ENCODE measurements around the gene FBXL17. TPM values are rescaled to one million over a fixed set of nuclear protein-coding genes. Genes with fewer than 3 reads are reported as not detected.
A peak's percentile ranks its signal among the peaks of the same experiment; 100 is the strongest.

The FBXL17 gene
- polyA plus RNA-seq, 6 donors from 2014 or later: 7.6 to 13.6 (median 8.8) TPM

- H3K27ac Mint-ChIP-seq: no peak overlapping the region
- peaks cover 8 to 11% of the 10 kb centered on the region in 2 donors for H3K36me3 Mint-ChIP-seq
- DNase-seq (no peak), ATAC-seq (ENCODE audit: low read depth in 2 of 2) (no peak)
- H3K4me1 Mint-ChIP-seq: peaks cover 0 to 4% (median 0%) of the 10 kb centered on the region in 3 donors
- no peaks in the 10 kb centered on the region for H3K27me3 Mint-ChIP-seq
- no peaks in the 10 kb centered on the region for H3K9me3 Mint-ChIP-seq
- H3K4me3 Mint-ChIP-seq: no peak overlapping the region
Observed at GRCh38 chr5:108143581-108143980, 238.3 kb downstream of the FBXL17 start.

DNA sequence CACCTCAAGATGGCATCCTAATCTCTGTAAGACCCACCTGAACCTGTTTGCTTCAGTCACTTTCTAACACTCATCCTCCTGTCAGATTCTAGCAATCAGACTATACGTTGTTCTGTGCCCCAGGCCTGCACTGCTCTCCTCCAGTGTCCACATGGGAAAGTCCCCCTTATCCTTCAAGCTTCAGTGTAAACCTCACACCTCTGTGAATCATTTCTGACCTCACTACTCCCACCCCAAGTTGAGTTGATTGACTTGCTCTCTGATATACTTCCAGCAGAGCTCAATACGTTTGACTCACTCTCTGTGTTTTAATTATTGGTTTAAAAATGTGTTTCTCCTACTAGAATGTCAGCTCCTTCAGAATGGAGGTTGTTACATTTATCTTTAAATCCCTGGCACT lies 240.2 kb downstream of the FBXL17 start:
- H3K27me3 Mint-ChIP-seq: no peaks in the 10 kb centered on the region
- peaks cover 6% of the 10 kb centered on the region in 2 donors for H3K36me3 Mint-ChIP-seq
- peaks cover 0 to 4% (median 0%) of the 10 kb centered on the region in 3 donors for H3K4me1 Mint-ChIP-seq
- DNase-seq (no peak), ATAC-seq (ENCODE audit: low read depth in 2 of 2) (no peak)
- no peaks in the 10 kb centered on the region for H3K9me3 Mint-ChIP-seq
- H3K4me3 Mint-ChIP-seq: no peak overlapping the region
- no peak overlapping the region for H3K27ac Mint-ChIP-seq

GRCh38 chr5:108136493-108136892 lies 245.4 kb downstream of the FBXL17 start:
- Mint-ChIP-seq H3K4me1 (no peaks in the 10 kb centered on the region), H3K27ac (no peak overlapping the region), H3K36me3 (no peaks in the 10 kb centered on the region), H3K9me3 (no peaks in the 10 kb centered on the region), H3K4me3 (no peak overlapping the region), H3K27me3 (no peaks in the 10 kb centered on the region)
- DNase-seq (no peak), ATAC-seq (ENCODE audit: low read depth in 2 of 2) (no peak)

- ATAC-seq (ENCODE audit: low read depth in 2 of 2) (no peak), DNase-seq (no peak)
- no peak overlapping the region for H3K4me3 Mint-ChIP-seq
- H3K9me3 Mint-ChIP-seq: no peaks in the 10 kb centered on the region
- H3K36me3 Mint-ChIP-seq: peaks cover 0 to 4% of the 10 kb centered on the region in 2 donors
- H3K4me1 Mint-ChIP-seq: peaks cover 0 to 2% (median 0%) of the 10 kb centered on the region in 3 donors
- no peaks in the 10 kb centered on the region for H3K27me3 Mint-ChIP-seq
- H3K27ac Mint-ChIP-seq: no peak overlapping the region
Observed at GRCh38 chr5:108129129-108129528, 252.8 kb downstream of the FBXL17 start.

DNA sequence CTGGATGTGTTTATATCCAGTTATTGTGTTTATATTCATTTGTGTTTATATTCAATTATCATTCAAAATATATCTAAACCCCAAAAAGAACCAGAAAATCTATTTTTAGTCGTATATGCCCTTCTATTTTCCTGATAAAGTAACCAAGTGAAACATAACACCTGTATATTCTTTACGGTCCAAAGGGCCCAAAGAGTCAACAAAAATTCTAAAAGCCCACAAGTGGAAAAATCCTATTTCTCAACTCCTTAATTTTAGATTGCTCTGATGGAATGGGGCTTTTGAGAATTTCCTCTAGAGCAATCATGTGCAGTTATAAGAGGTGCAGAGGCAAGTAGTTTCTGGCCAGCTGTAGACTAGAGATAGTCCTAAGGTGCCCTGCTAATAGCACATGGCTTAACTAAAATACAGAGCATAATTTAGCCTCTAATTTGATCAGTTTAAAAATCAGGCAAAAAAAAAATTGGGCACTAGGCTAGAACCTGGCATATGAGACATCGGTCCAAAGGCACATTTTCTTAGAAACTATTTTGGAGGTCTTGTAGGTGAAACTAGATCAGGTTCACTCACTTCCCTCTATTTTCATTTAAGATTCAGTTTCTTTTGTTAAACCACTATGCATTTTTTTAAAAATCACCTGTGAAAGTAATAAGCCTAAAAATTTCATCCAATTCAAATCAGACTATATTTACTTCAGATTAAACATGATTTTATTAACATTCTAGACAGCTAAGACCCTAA lies 256.0 kb downstream of the FBXL17 start:
- Mint-ChIP-seq H3K36me3 (peaks cover 0 to 4% of the 10 kb centered on the region in 2 donors), H3K4me1 (peaks cover 0 to 2% (median 0%) of the 10 kb centered on the region in 3 donors), H3K9me3 (no peaks in the 10 kb centered on the region), H3K4me3 (no peak overlapping the region), H3K27me3 (no peaks in the 10 kb centered on the region), H3K27ac (peak overlapping the region in 1 of 6 donors; percentile 19)
- ATAC-seq (ENCODE audit: low read depth in 2 of 2) (no peak), DNase-seq (no peak)

GRCh38 chr5:108124596-108124995 lies 257.3 kb downstream of the FBXL17 start:
- H3K9me3 Mint-ChIP-seq: no peaks in the 10 kb centered on the region
- peaks cover 0 to 4% of the 10 kb centered on the region in 2 donors for H3K36me3 Mint-ChIP-seq
- no peak overlapping the region for H3K4me3 Mint-ChIP-seq
- no peak for ATAC-seq (ENCODE audit: low read depth in 2 of 2)
- no peak overlapping the region for H3K27ac Mint-ChIP-seq
- DNase-seq: no peak
- H3K4me1 Mint-ChIP-seq: peaks cover 0 to 2% (median 0%) of the 10 kb centered on the region in 3 donors
- no peaks in the 10 kb centered on the region for H3K27me3 Mint-ChIP-seq

DNA sequence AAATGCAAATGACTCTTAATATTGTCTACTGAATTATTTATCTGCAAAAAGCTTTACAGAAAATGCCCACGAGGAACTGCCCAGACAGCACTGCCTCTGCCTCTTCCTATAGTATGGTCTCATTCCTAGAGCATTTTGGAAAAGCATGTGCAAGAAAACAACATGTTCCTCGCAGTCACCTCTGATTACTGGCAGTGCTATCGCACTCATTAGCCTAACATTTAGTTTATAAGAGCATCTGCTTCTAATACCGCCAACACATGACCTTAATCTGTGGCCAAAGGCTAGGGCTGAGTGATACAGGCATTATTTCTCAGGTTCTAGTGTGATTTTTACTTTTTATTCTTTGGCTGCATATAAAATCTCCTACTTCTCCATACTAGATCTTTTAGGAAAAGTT lies 259.2 kb downstream of the FBXL17 start:
- H3K27ac Mint-ChIP-seq: no peak overlapping the region
- no peaks in the 10 kb centered on the region for H3K9me3 Mint-ChIP-seq
- peaks cover 0 to 4% of the 10 kb centered on the region in 2 donors for H3K36me3 Mint-ChIP-seq
- H3K4me1 Mint-ChIP-seq: peaks cover 0 to 2% (median 0%) of the 10 kb centered on the region in 3 donors
- H3K4me3 Mint-ChIP-seq: no peak overlapping the region
- ATAC-seq (ENCODE audit: low read depth in 2 of 2): no peak
- DNase-seq: no peak
- no peaks in the 10 kb centered on the region for H3K27me3 Mint-ChIP-seq

GRCh38 chr5:108118813-108119514 lies 262.9 kb downstream of the FBXL17 start:
- H3K9me3 Mint-ChIP-seq: no peaks in the 10 kb centered on the region
- DNase-seq (no peak), ATAC-seq (ENCODE audit: low read depth in 2 of 2) (no peak)
- H3K4me3 Mint-ChIP-seq: no peak overlapping the region
- no peaks in the 10 kb centered on the region for H3K27me3 Mint-ChIP-seq
- H3K4me1 Mint-ChIP-seq: no peaks in the 10 kb centered on the region
- peak overlapping the region in 1 of 6 donors; percentile 54 for H3K27ac Mint-ChIP-seq
- no peaks in the 10 kb centered on the region for H3K36me3 Mint-ChIP-seq

GRCh38 chr5:108115673-108116072 lies 266.2 kb downstream of the FBXL17 start:
- Mint-ChIP-seq H3K36me3 (peaks cover 8 to 9% of the 10 kb centered on the region in 2 donors), H3K4me1 (peaks cover 3 to 5% (median 5%) of the 10 kb centered on the region in 3 donors)

GRCh38 chr5:108113950-108114349 lies 267.9 kb downstream of the FBXL17 start:
- ATAC-seq (ENCODE audit: low read depth in 2 of 2): no peak
- Mint-ChIP-seq H3K4me3 (no peak overlapping the region), H3K27me3 (no peaks in the 10 kb centered on the region), H3K27ac (no peak overlapping the region), H3K9me3 (peaks cover 0 to 16% (median 8%) of the 10 kb centered on the region in 7 donors), H3K36me3 (peaks cover 8 to 9% of the 10 kb centered on the region in 2 donors), H3K4me1 (peaks cover 3 to 5% (median 5%) of the 10 kb centered on the region in 3 donors)
- no peak for DNase-seq

More at GRCh38 chr5:108115673-108116072, 266.2 kb downstream of the FBXL17 start:
- H3K27ac Mint-ChIP-seq: no peak overlapping the region
- peaks cover 0 to 16% (median 8%) of the 10 kb centered on the region in 7 donors for H3K9me3 Mint-ChIP-seq
- ATAC-seq (ENCODE audit: low read depth in 2 of 2): no peak
- no peaks in the 10 kb centered on the region for H3K27me3 Mint-ChIP-seq
- H3K4me3 Mint-ChIP-seq: no peak overlapping the region
- no peak for DNase-seq

- Mint-ChIP-seq H3K4me1 (peaks cover 3 to 5% (median 5%) of the 10 kb centered on the region in 3 donors), H3K36me3 (peaks cover 8 to 17% of the 10 kb centered on the region in 2 donors), H3K27me3 (no peaks in the 10 kb centered on the region), H3K9me3 (peaks cover 0 to 16% (median 8%) of the 10 kb centered on the region in 7 donors), H3K4me3 (no peak overlapping the region), H3K27ac (no peak overlapping the region)
- ATAC-seq (ENCODE audit: low read depth in 2 of 2) (no peak), DNase-seq (no peak)
Observed at GRCh38 chr5:108111736-108112135, 270.2 kb downstream of the FBXL17 start.

DNA sequence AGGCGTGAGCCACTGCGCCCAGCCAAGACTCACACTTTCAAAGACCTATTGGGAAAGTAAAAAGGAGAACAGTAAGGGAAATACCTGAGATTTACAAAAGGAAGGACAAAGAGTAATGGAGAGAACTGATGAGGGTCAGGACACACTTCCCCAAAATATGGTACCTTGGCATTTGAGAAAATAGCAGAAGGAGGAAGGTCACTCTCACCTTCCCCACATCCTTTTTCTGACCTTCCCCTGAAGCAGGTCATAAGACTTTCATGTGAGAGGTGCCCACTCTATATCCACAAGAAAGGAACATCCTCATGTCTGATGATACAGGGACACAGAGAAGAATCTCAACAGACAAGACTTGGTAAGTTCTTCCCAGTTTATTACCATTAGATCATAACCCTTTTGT lies 272.8 kb downstream of the FBXL17 start:
- peaks cover 16 to 23% of the 10 kb centered on the region in 2 donors for H3K36me3 Mint-ChIP-seq

GRCh38 chr5:108104448-108104847 lies 277.4 kb downstream of the FBXL17 start:
- H3K4me3 Mint-ChIP-seq: no peak overlapping the region
- peaks cover 0 to 3% (median 0%) of the 10 kb centered on the region in 3 donors for H3K4me1 Mint-ChIP-seq
- H3K27ac Mint-ChIP-seq: no peak overlapping the region
- ATAC-seq (ENCODE audit: low read depth in 2 of 2) (no peak), DNase-seq (no peak)
- H3K36me3 Mint-ChIP-seq: peaks cover 8 to 13% of the 10 kb centered on the region in 2 donors
- H3K27me3 Mint-ChIP-seq: no peaks in the 10 kb centered on the region
- H3K9me3 Mint-ChIP-seq: peaks cover 0 to 3% (median 0%) of the 10 kb centered on the region in 7 donors

More for the DNA sequence above, 272.8 kb downstream of the FBXL17 start:
- no peaks in the 10 kb centered on the region for H3K27me3 Mint-ChIP-seq
- no peak for ATAC-seq (ENCODE audit: low read depth in 2 of 2)
- no peak overlapping the region for H3K4me3 Mint-ChIP-seq
- H3K4me1 Mint-ChIP-seq: peaks cover 3 to 5% (median 5%) of the 10 kb centered on the region in 3 donors
- H3K9me3 Mint-ChIP-seq: peaks cover 0 to 16% (median 8%) of the 10 kb centered on the region in 7 donors
- DNase-seq: no peak
- H3K27ac Mint-ChIP-seq: no peak overlapping the region

- Mint-ChIP-seq H3K4me1 (peaks cover 0 to 3% (median 0%) of the 10 kb centered on the region in 3 donors), H3K36me3 (peaks cover 6 to 8% of the 10 kb centered on the region in 2 donors), H3K9me3 (no peaks in the 10 kb centered on the region), H3K27ac (no peak overlapping the region), H3K4me3 (no peak overlapping the region), H3K27me3 (no peaks in the 10 kb centered on the region)
- no peak for ATAC-seq (ENCODE audit: low read depth in 2 of 2)
- no peak for DNase-seq
Observed at GRCh38 chr5:108102463-108102862, 279.4 kb downstream of the FBXL17 start.

All from naive B cell (primary cell).